ENCODE measurements around the gene INSRR. TPM values are rescaled to one million over a fixed set of nuclear protein-coding genes. Genes with fewer than 3 reads are reported as not detected.

The INSRR gene
- total and polyA plus RNA-seq, 7 experiments from 2014 or later: 0.63 TPM; not detected in 6

GRCh38 chr1:156876281-156876680, 17.4 kb upstream of the INSRR start:
- DNase-seq (no peak), ATAC-seq (no peak)
- H3K4me1 Mint-ChIP-seq: no peaks in the 10 kb centered on the region
- POLR2A ChIA-PET: no interaction called here
- no peaks in the 10 kb centered on the region for H3K27me3 ChIP-seq (ENCODE audit: control insufficient read depth in 2 of 2, insufficient read depth in 2 of 2, low read length in 2 of 2)
- H3K9me3 Mint-ChIP-seq: peaks cover 0 to 2% (median 0%) of the 10 kb centered on the region in 11 donors
- no peaks in the 10 kb centered on the region for H3K4me1 ChIP-seq (ENCODE audit: control insufficient read depth in 2 of 2, insufficient read depth in 2 of 2, low read length in 2 of 2)
- H3K4me3 ChIP-seq (ENCODE audit: low read length): no peak overlapping the region
- CTCF ChIA-PET: no interaction called here
- H3K9me3 ChIP-seq (ENCODE audit: control insufficient read depth in 2 of 3, low read length in 3 of 3): no peaks in the 10 kb centered on the region
- intact Hi-C loops (cut with micrococcal nuclease): no loop called here
- H3K27ac Mint-ChIP-seq: no peak overlapping the region
- H3K4me3 Mint-ChIP-seq: no peak overlapping the region
- H3K27ac ChIP-seq (ENCODE audit: low read depth, low read length): no peak overlapping the region
- no peaks in the 10 kb centered on the region for H3K36me3 Mint-ChIP-seq
- no peaks in the 10 kb centered on the region for H3K36me3 ChIP-seq (ENCODE audit: control insufficient read depth in 2 of 3, insufficient read depth in 3 of 3, low read length in 3 of 3)
- peaks cover 0 to 32% (median 11%) of the 10 kb centered on the region in 5 donors for H3K27me3 Mint-ChIP-seq

- CTCF ChIA-PET: interaction anchor here (0.6 kb wide), 1 partner anchor 75 kb away, joined by 3 read pairs; no protein-coding TSS in a partner anchor
- intact Hi-C loops (cut with micrococcal nuclease): no loop called here
- POLR2A ChIA-PET: no interaction called here
- Histone ChIP-seq H3K4me1 (ENCODE audit: control insufficient read depth in 2 of 2, insufficient read depth in 2 of 2, low read length in 2 of 2) (no peaks in the 10 kb centered on the region), H3K9me3 (ENCODE audit: control insufficient read depth in 2 of 3, low read length in 3 of 3) (no peaks in the 10 kb centered on the region), H3K27me3 (ENCODE audit: control insufficient read depth in 2 of 2, insufficient read depth in 2 of 2, low read length in 2 of 2) (no peaks in the 10 kb centered on the region), H3K36me3 (ENCODE audit: control insufficient read depth in 2 of 3, insufficient read depth in 3 of 3, low read length in 3 of 3) (no peaks in the 10 kb centered on the region), H3K27ac (ENCODE audit: low read depth, low read length) (no peak overlapping the region), H3K4me3 (ENCODE audit: low read length) (no peak overlapping the region)
- no peak overlapping the region for H3K27ac Mint-ChIP-seq
- H3K9me3 Mint-ChIP-seq: peaks cover 0 to 2% (median 0%) of the 10 kb centered on the region in 11 donors
- peaks cover 0 to 6% (median 0%) of the 10 kb centered on the region in 7 donors for H3K4me1 Mint-ChIP-seq
- no peak overlapping the region for H3K4me3 Mint-ChIP-seq
- H3K27me3 Mint-ChIP-seq: peaks cover 0 to 25% (median 9%) of the 10 kb centered on the region in 5 donors
- ATAC-seq: no peak
- no peaks in the 10 kb centered on the region for H3K36me3 Mint-ChIP-seq
- DNase-seq: no peak
Observed at GRCh38 chr1:156875341-156875615, 16.4 kb upstream of the INSRR start.

DNA sequence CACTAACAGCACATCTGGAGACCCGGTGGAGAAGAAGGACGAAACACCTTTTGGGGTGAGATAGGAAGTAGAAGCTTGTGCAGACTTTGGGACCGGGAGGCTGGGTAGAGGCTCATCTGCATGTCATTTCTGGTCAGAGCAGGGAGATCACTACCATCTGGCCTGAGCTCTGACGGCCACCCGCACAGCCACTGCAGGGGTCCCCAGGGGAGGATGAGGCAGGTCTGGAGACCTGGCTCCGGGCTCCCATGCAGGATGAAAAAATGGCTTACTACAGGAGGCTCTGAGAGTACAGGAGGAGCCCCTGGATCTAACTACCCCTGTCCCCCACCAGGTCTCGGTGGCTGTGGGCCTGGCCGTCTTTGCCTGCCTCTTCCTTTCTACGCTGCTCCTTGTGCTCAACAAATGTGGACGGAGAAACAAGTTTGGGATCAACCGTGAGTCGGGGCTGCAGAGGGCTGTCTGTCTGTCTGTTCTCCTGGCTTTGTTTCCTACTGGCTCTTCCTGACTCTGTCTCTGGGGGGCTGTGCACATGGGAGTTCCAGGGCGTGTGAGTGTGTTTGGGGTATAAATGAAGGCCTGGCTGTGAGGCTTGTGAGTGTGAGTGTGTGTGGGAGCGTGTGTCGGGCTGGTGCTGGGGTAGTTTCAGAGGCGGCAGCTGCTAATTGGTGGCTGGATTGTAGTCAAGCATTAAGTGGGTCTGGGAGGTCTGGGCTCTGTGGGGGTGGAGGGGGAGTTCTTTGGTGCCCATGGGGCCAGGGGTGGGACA, 15.8 kb upstream of the INSRR start:
- H3K9me3 ChIP-seq (ENCODE audit: control insufficient read depth in 2 of 3, low read length in 3 of 3): no peaks in the 10 kb centered on the region
- ChIA-PET CTCF (interaction anchor here (0.6 kb wide), 1 partner anchor 74 kb away, joined by 3 read pairs; no protein-coding TSS in a partner anchor), POLR2A (no interaction called here)
- no peak overlapping the region for H3K4me3 Mint-ChIP-seq
- H3K27ac ChIP-seq (ENCODE audit: low read depth, low read length): no peak overlapping the region
- H3K36me3 Mint-ChIP-seq: no peaks in the 10 kb centered on the region
- no peak for DNase-seq
- H3K4me1 ChIP-seq (ENCODE audit: control insufficient read depth in 2 of 2, insufficient read depth in 2 of 2, low read length in 2 of 2): no peaks in the 10 kb centered on the region
- H3K36me3 ChIP-seq (ENCODE audit: control insufficient read depth in 2 of 3, insufficient read depth in 3 of 3, low read length in 3 of 3): no peaks in the 10 kb centered on the region
- H3K27me3 ChIP-seq (ENCODE audit: control insufficient read depth in 2 of 2, insufficient read depth in 2 of 2, low read length in 2 of 2): no peaks in the 10 kb centered on the region
- ATAC-seq: no peak
- peaks cover 0 to 9% (median 0%) of the 10 kb centered on the region in 7 donors for H3K4me1 Mint-ChIP-seq
- H3K27me3 Mint-ChIP-seq: peaks cover 0 to 20% (median 9%) of the 10 kb centered on the region in 5 donors
- intact Hi-C loops (cut with micrococcal nuclease): no loop called here
- peaks cover 0 to 2% (median 0%) of the 10 kb centered on the region in 11 donors for H3K9me3 Mint-ChIP-seq
- peak overlapping the region in 1 of 9 donors; percentile 21 for H3K27ac Mint-ChIP-seq
- no peak overlapping the region for H3K4me3 ChIP-seq (ENCODE audit: low read length)

GRCh38 chr1:156874142-156874541, 15.2 kb upstream of the INSRR start:
- ATAC-seq (no peak), DNase-seq (no peak)
- intact Hi-C loops (cut with micrococcal nuclease): no loop called here
- H3K4me3 Mint-ChIP-seq: no peak overlapping the region
- H3K9me3 ChIP-seq (ENCODE audit: control insufficient read depth in 2 of 3, low read length in 3 of 3): no peaks in the 10 kb centered on the region
- no peaks in the 10 kb centered on the region for H3K27me3 ChIP-seq (ENCODE audit: control insufficient read depth in 2 of 2, insufficient read depth in 2 of 2, low read length in 2 of 2)
- H3K27me3 Mint-ChIP-seq: peaks cover 0 to 18% (median 9%) of the 10 kb centered on the region in 5 donors
- peaks cover 0 to 13% (median 0%) of the 10 kb centered on the region in 7 donors for H3K4me1 Mint-ChIP-seq
- no peaks in the 10 kb centered on the region for H3K36me3 ChIP-seq (ENCODE audit: control insufficient read depth in 2 of 3, insufficient read depth in 3 of 3, low read length in 3 of 3)
- H3K4me1 ChIP-seq (ENCODE audit: control insufficient read depth in 2 of 2, insufficient read depth in 2 of 2, low read length in 2 of 2): no peaks in the 10 kb centered on the region
- POLR2A ChIA-PET: no interaction called here
- peaks cover 0 to 2% (median 0%) of the 10 kb centered on the region in 11 donors for H3K9me3 Mint-ChIP-seq
- CTCF ChIA-PET: no interaction called here
- H3K4me3 ChIP-seq (ENCODE audit: low read length): no peak overlapping the region
- H3K36me3 Mint-ChIP-seq: no peaks in the 10 kb centered on the region
- H3K27ac Mint-ChIP-seq: peak overlapping the region in 1 of 9 donors; percentile 71
- H3K27ac ChIP-seq (ENCODE audit: low read depth, low read length): no peak overlapping the region

GRCh38 chr1:156873659-156874058, 14.7 kb upstream of the INSRR start:
- Histone ChIP-seq H3K9me3 (ENCODE audit: control insufficient read depth in 2 of 3, low read length in 3 of 3) (no peaks in the 10 kb centered on the region), H3K27me3 (ENCODE audit: control insufficient read depth in 2 of 2, insufficient read depth in 2 of 2, low read length in 2 of 2) (no peaks in the 10 kb centered on the region), H3K4me3 (ENCODE audit: low read length) (no peak overlapping the region), H3K4me1 (ENCODE audit: control insufficient read depth in 2 of 2, insufficient read depth in 2 of 2, low read length in 2 of 2) (no peaks in the 10 kb centered on the region), H3K36me3 (ENCODE audit: control insufficient read depth in 2 of 3, insufficient read depth in 3 of 3, low read length in 3 of 3) (no peaks in the 10 kb centered on the region), H3K27ac (ENCODE audit: low read depth, low read length) (no peak overlapping the region)
- ATAC-seq (no peak), DNase-seq (no peak)
- Mint-ChIP-seq H3K4me1 (peaks cover 0 to 15% (median 0%) of the 10 kb centered on the region in 7 donors), H3K4me3 (no peak overlapping the region), H3K36me3 (no peaks in the 10 kb centered on the region), H3K27me3 (peaks cover 0 to 17% (median 9%) of the 10 kb centered on the region in 5 donors), H3K27ac (no peak overlapping the region), H3K9me3 (peaks cover 0 to 2% (median 0%) of the 10 kb centered on the region in 11 donors)
- intact Hi-C loops (cut with micrococcal nuclease): no loop called here
- ChIA-PET CTCF (no interaction called here), POLR2A (no interaction called here)

GRCh38 chr1:156869455-156869854, 10.5 kb upstream of the INSRR start:
- H3K27me3 Mint-ChIP-seq: peaks cover 0 to 31% (median 14%) of the 10 kb centered on the region in 5 donors
- no peak overlapping the region for H3K4me3 Mint-ChIP-seq
- Histone ChIP-seq H3K4me3 (ENCODE audit: low read length) (no peak overlapping the region), H3K9me3 (ENCODE audit: control insufficient read depth in 2 of 3, low read length in 3 of 3) (no peaks in the 10 kb centered on the region), H3K4me1 (ENCODE audit: control insufficient read depth in 2 of 2, insufficient read depth in 2 of 2, low read length in 2 of 2) (peaks cover 0 to 4% of the 10 kb centered on the region in 2 donors), H3K27ac (ENCODE audit: low read depth, low read length) (no peak overlapping the region), H3K27me3 (ENCODE audit: control insufficient read depth in 2 of 2, insufficient read depth in 2 of 2, low read length in 2 of 2) (no peaks in the 10 kb centered on the region), H3K36me3 (ENCODE audit: control insufficient read depth in 2 of 3, insufficient read depth in 3 of 3, low read length in 3 of 3) (no peaks in the 10 kb centered on the region)
- CTCF ChIA-PET: interaction anchor here (0.6 to 0.7 kb wide), 3 partner anchors 13 to 57 kb away, joined by 3 to 4 read pairs (median 3); no protein-coding TSS in a partner anchor
- no peak for DNase-seq
- intact Hi-C loops (cut with micrococcal nuclease): no loop called here
- H3K9me3 Mint-ChIP-seq: peaks cover 0 to 2% (median 0%) of the 10 kb centered on the region in 11 donors
- POLR2A ChIA-PET: no interaction called here
- no peak overlapping the region for H3K27ac Mint-ChIP-seq
- H3K4me1 Mint-ChIP-seq: peaks cover 0 to 45% (median 9%) of the 10 kb centered on the region in 7 donors
- peaks cover 0 to 4% (median 0%) of the 10 kb centered on the region in 5 donors for H3K36me3 Mint-ChIP-seq
- no peak for ATAC-seq

- POLR2A ChIA-PET: no interaction called here
- peaks cover 0 to 10% (median 3%) of the 10 kb centered on the region in 5 donors for H3K36me3 Mint-ChIP-seq
Observed at GRCh38 chr1:156868341-156868740, 9.4 kb upstream of the INSRR start.

More at GRCh38 chr1:156868341-156868740, 9.4 kb upstream of the INSRR start:
- ATAC-seq (no peak), DNase-seq (no peak)
- no peaks in the 10 kb centered on the region for H3K9me3 ChIP-seq (ENCODE audit: control insufficient read depth in 2 of 3, low read length in 3 of 3)
- H3K27me3 ChIP-seq (ENCODE audit: control insufficient read depth in 2 of 2, insufficient read depth in 2 of 2, low read length in 2 of 2): peaks cover 0 to 3% of the 10 kb centered on the region in 2 donors
- no peaks in the 10 kb centered on the region for H3K36me3 ChIP-seq (ENCODE audit: control insufficient read depth in 2 of 3, insufficient read depth in 3 of 3, low read length in 3 of 3)
- no peak overlapping the region for H3K4me3 ChIP-seq (ENCODE audit: low read length)
- H3K4me3 Mint-ChIP-seq: peak overlapping the region in 1 of 10 donors; percentile 5
- H3K4me1 Mint-ChIP-seq: peaks cover 6 to 56% (median 14%) of the 10 kb centered on the region in 7 donors
- peaks cover 0 to 2% (median 0%) of the 10 kb centered on the region in 11 donors for H3K9me3 Mint-ChIP-seq
- no peak overlapping the region for H3K27ac Mint-ChIP-seq
- H3K27ac ChIP-seq (ENCODE audit: low read depth, low read length): no peak overlapping the region
- CTCF ChIA-PET: interaction anchor here (0.9 kb wide), 1 partner anchor 24 kb away, joined by 4 read pairs; no protein-coding TSS in a partner anchor
- peaks cover 0 to 37% (median 24%) of the 10 kb centered on the region in 5 donors for H3K27me3 Mint-ChIP-seq
- intact Hi-C loops (cut with micrococcal nuclease): no loop called here
- H3K4me1 ChIP-seq (ENCODE audit: control insufficient read depth in 2 of 2, insufficient read depth in 2 of 2, low read length in 2 of 2): peaks cover 0 to 4% of the 10 kb centered on the region in 2 donors
